ENCODE measurements around the gene HDAC9.
A peak's percentile ranks its signal among the peaks of the same experiment; 100 is the strongest.
"Not testable (repeated sequence)": the region's sequence is repeated elsewhere in the genome, so short reads cannot be mapped to it uniquely, and the experiment has no call there.

HDAC9 gene

GRCh38 chr7:18905316-18905943 is 409.9 kb downstream of the HDAC9 start:
- H3K27ac ChIP-seq = no peak overlapping the region
- DNase-seq (ENCODE audit: low read depth, low spot score) = no peak

GRCh38 chr7:18906901-18907300 is 411.4 kb downstream of the HDAC9 start:
- no peak overlapping the region for H3K27ac ChIP-seq
- no peak for DNase-seq (ENCODE audit: low read depth, low spot score)

- H3K27ac ChIP-seq = no peak overlapping the region
- no peak for DNase-seq (ENCODE audit: low read depth, low spot score)
These were observed 417.6 kb downstream of the HDAC9 start for GRCh38 chr7:18913106-18913505.

- no peak for DNase-seq (ENCODE audit: low read depth, low spot score)
- no peak overlapping the region for H3K27ac ChIP-seq
These were observed 421.3 kb downstream of the HDAC9 start for GRCh38 chr7:18916826-18917225.

GRCh38 chr7:18927134-18927533 is 431.6 kb downstream of the HDAC9 start:
- DNase-seq (ENCODE audit: low read depth, low spot score) = no peak
- H3K27ac ChIP-seq = no peak overlapping the region

- no peak for DNase-seq (ENCODE audit: low read depth, low spot score)
- H3K27ac ChIP-seq = no peak overlapping the region
These were observed 440.7 kb downstream of the HDAC9 start for GRCh38 chr7:18936265-18936664.

GRCh38 chr7:18939771-18940592 is 444.4 kb downstream of the HDAC9 start:
- DNase-seq (ENCODE audit: low read depth, low spot score) = no peak
- H3K27ac ChIP-seq = no peak overlapping the region

- H3K27ac ChIP-seq = no peak overlapping the region
- no peak for DNase-seq (ENCODE audit: low read depth, low spot score)
These were observed 445.1 kb downstream of the HDAC9 start for GRCh38 chr7:18940593-18941134.

GRCh38 chr7:18941207-18941606 is 445.7 kb downstream of the HDAC9 start:
- DNase-seq (ENCODE audit: low read depth, low spot score) = no peak

GRCh38 chr7:18948521-18948920 is 453.0 kb downstream of the HDAC9 start:
- H3K27ac ChIP-seq = no peak overlapping the region
- DNase-seq (ENCODE audit: low read depth, low spot score) = no peak

More at GRCh38 chr7:18941207-18941606, 445.7 kb downstream of the HDAC9 start:
- H3K27ac ChIP-seq = no peak overlapping the region

GRCh38 chr7:18952846-18953245 is 457.3 kb downstream of the HDAC9 start:
- no peak for DNase-seq (ENCODE audit: low read depth, low spot score)

GRCh38 chr7:18958627-18959026 is 463.1 kb downstream of the HDAC9 start:
- H3K27ac ChIP-seq = no peak overlapping the region
- DNase-seq (ENCODE audit: low read depth, low spot score) = no peak

More at GRCh38 chr7:18952846-18953245, 457.3 kb downstream of the HDAC9 start:
- no peak overlapping the region for H3K27ac ChIP-seq

- no peak for DNase-seq (ENCODE audit: low read depth, low spot score)
- no peak overlapping the region for H3K27ac ChIP-seq
These were observed 465.2 kb downstream of the HDAC9 start for GRCh38 chr7:18960725-18961124.

GRCh38 chr7:18962031-18962430 is 466.5 kb downstream of the HDAC9 start:
- no peak for DNase-seq (ENCODE audit: low read depth, low spot score)
- H3K27ac ChIP-seq = no peak overlapping the region

GRCh38 chr7:18965657-18966056 is 470.1 kb downstream of the HDAC9 start:
- no peak overlapping the region for H3K27ac ChIP-seq
- DNase-seq (ENCODE audit: low read depth, low spot score) = no peak

- H3K27ac ChIP-seq; DNase-seq (ENCODE audit: low read depth, low spot score): not testable (repeated sequence)
These were observed 472.2 kb downstream of the HDAC9 start for GRCh38 chr7:18967755-18968154.

GRCh38 chr7:18971839-18972238 is 476.3 kb downstream of the HDAC9 start:
- no peak for DNase-seq (ENCODE audit: low read depth, low spot score)
- peak overlapping the region; percentile 46 for H3K27ac ChIP-seq

GRCh38 chr7:18974803-18975202 is 479.3 kb downstream of the HDAC9 start:
- DNase-seq (ENCODE audit: low read depth, low spot score) = peak; percentile 48
- no peak overlapping the region for H3K27ac ChIP-seq

GRCh38 chr7:18975276-18975675 is 479.7 kb downstream of the HDAC9 start:
- H3K27ac ChIP-seq = no peak overlapping the region
- DNase-seq (ENCODE audit: low read depth, low spot score) = no peak

GRCh38 chr7:18975689-18976280 is 480.2 kb downstream of the HDAC9 start:
- H3K27ac ChIP-seq = no peak overlapping the region
- no peak for DNase-seq (ENCODE audit: low read depth, low spot score)
